GM12878 (cell line): ENCODE data around the gene PACS2. TPM values are rescaled to one million over a fixed set of nuclear protein-coding genes. Genes with fewer than 3 reads are reported as not detected.

Experiments used
- ATAC-seq: fragments of 200-7000 bp; cut with Tn5 transposase; 3 replicates; pipeline ENCODE4 v1.9.1; 2020; ENCODE audit warnings: mild to moderate bottlenecking, moderate library complexity
- BruUV-seq: library from RNA; stranded (reverse); fragments of 400-500 nt; replicated peaks from 2 replicates; lab custom pipeline; 2021; lab: Mats Ljungman, UMichigan
- CTCF ChIA-PET: fragments of 300-600 bp; sonication (Branson Sonifier 250); formaldehyde crosslinking; extraction: SDS; loops from one replicate; lab custom pipeline; 2021; ENCODE audit warnings: inconsistent platforms; lab: Yijun Ruan, JAX
- POLR2A ChIA-PET: fragments of 350-600 bp; formaldehyde crosslinking; extraction: SDS; loops from one replicate; lab custom pipeline; 2021; ENCODE audit warnings: inconsistent platforms; lab: Charles Lee
- RAD21 ChIA-PET: fragments of 300-600 bp; sonication (Branson Sonifier 250); formaldehyde crosslinking; loops from one replicate; lab custom pipeline; 2023; ENCODE audit warnings: antibody characterized with exemption; ENCODE audit not compliant: unreplicated experiment; lab: Charles Lee
- SMC1A ChIA-PET: fragments of 300-600 bp; sonication (Branson Sonifier 250); formaldehyde crosslinking; loops from one replicate; lab custom pipeline; 2023; ENCODE audit not compliant: unreplicated experiment, uncharacterized antibody; lab: Charles Lee
- DNase-seq: peaks from one replicate; pipeline ENCODE4 v3.0.0-alpha.2; 2011; ENCODE audit warnings: low read depth, low spot score
- FAIRE-seq: peaks from 3 replicates; lab custom pipeline; 2011; peaks lifted over from hg19 to GRCh38; lab: Jason Lieb, UNC
- H2AFZ ChIP-seq: 2 replicates; pipeline ENCODE4 v1.6.0; 2011; ENCODE audit warnings: low read depth, low read length, control low read depth; ENCODE audit not compliant: control insufficient read depth
- H3K27ac ChIP-seq: 2 replicates; pipeline ENCODE4 v1.5.1; 2011; ENCODE audit warnings: control low read depth; ENCODE audit not compliant: control insufficient read depth, insufficient read depth
- H3K27me3 ChIP-seq, 2 experiments: replicated peaks in 1 of 2; 2 replicates each; pipeline versions ENCODE4 v1.6.0 to v1.6.1; 2011; ENCODE audit warnings: low read length in 1 of 2; ENCODE audit not compliant: control insufficient read depth in 2 of 2, insufficient read depth in 2 of 2
- H3K36me3 ChIP-seq, 2 experiments: 2 replicates each; pipeline ENCODE4 v1.5.1; 2011; ENCODE audit warnings: low read length in 1 of 2; ENCODE audit not compliant: control insufficient read depth in 2 of 2, insufficient read depth in 2 of 2
- H3K4me1 ChIP-seq: 2 replicates; pipeline ENCODE4 v1.6.1; 2011; ENCODE audit warnings: mild to moderate bottlenecking, low read length, moderate library complexity, mixed read lengths; ENCODE audit not compliant: control insufficient read depth, insufficient read depth
- H3K4me2 ChIP-seq: 2 replicates; pipeline ENCODE4 v1.6.0; 2011; ENCODE audit warnings: control low read depth; ENCODE audit not compliant: control insufficient read depth, insufficient read depth
- H3K4me3 ChIP-seq: fragments of 200-600 bp; sonication (generic); 2 replicates; pipeline ENCODE4 v1.5.1; 2016
- H3K79me2 ChIP-seq: 2 replicates; pipeline ENCODE4 v1.6.0; 2011; ENCODE audit warnings: low read length; ENCODE audit not compliant: control insufficient read depth, insufficient read depth
- H3K9ac ChIP-seq: 2 replicates; pipeline ENCODE4 v1.8.0; 2011; ENCODE audit warnings: low read length, control low read depth, mixed read lengths; ENCODE audit not compliant: control insufficient read depth, insufficient read depth
- H3K9me3 ChIP-seq: replicated peaks from 3 replicates; pipeline ENCODE4 v1.5.1; 2011; ENCODE audit warnings: mild to moderate bottlenecking, low read length; ENCODE audit not compliant: control insufficient read depth, insufficient read depth
- H4K20me1 ChIP-seq: 2 replicates; pipeline ENCODE4 v1.6.0; 2011; ENCODE audit not compliant: control insufficient read depth, insufficient read depth
- ATF2 ChIP-seq: IDR thresholded peaks from 2 replicates; pipeline ENCODE4 v1.6.1; 2012; ENCODE audit warnings: low read length, inconsistent platforms
- FOXM1 ChIP-seq: IDR thresholded peaks from 2 replicates; pipeline ENCODE4 v1.6.1; 2012; ENCODE audit warnings: low read depth, mild to moderate bottlenecking, inconsistent platforms, low read length, moderate library complexity
- HDGF ChIP-seq: fragments of 450-650 bp; IDR thresholded peaks from 2 replicates; pipeline ENCODE4 v1.6.1; 2016; ENCODE audit warnings: antibody characterized with exemption
- KDM1A ChIP-seq: fragments of 200-600 bp; sonication (generic); IDR thresholded peaks from 2 replicates; pipeline ENCODE4 v1.6.1; 2016; ENCODE audit warnings: borderline replicate concordance
- PML ChIP-seq: IDR thresholded peaks from 2 replicates; pipeline ENCODE4 v1.6.1; 2012; ENCODE audit warnings: low read length, inconsistent platforms
- RAD51 ChIP-seq: fragments of 450-650 bp; IDR thresholded peaks from 2 replicates; pipeline ENCODE4 v1.6.1; 2016; ENCODE audit warnings: moderate library complexity, mild to moderate bottlenecking, inconsistent platforms
- RUNX3 ChIP-seq: IDR thresholded peaks from 2 replicates; pipeline ENCODE4 v1.6.1; 2012; ENCODE audit warnings: low read length, inconsistent platforms
- SMAD5 ChIP-seq: IDR thresholded peaks from 2 replicates; pipeline ENCODE4 v1.6.1; 2016; ENCODE audit warnings: antibody characterized with exemption, low read depth
- SPI1 ChIP-seq: IDR thresholded peaks from 2 replicates; pipeline ENCODE4 v1.6.1; 2011; ENCODE audit warnings: low read depth, mild to moderate bottlenecking, low read length, moderate library complexity, borderline replicate concordance; ENCODE audit not compliant: insufficient read depth
- STAT3 ChIP-seq: IDR thresholded peaks from 2 replicates; pipeline ENCODE4 v1.6.1; 2011; ENCODE audit warnings: low read depth, low read length, improper control_type of control experiment
- WGBS: methylation state at CpG from one replicate; pipeline ENCODE4 v1.1.6; 2016; ENCODE audit warnings: low lambda C conversion rate; ENCODE audit not compliant: insufficient replicate concordance, insufficient coverage; ENCODE audit errors: missing lambda C conversion rate; 5-methylcytosine and 5-hydroxymethylcytosine counted together
- in situ Hi-C: fragments of 300-500 bp; cut with MboI; formaldehyde crosslinking; loops from 9 replicates; pipeline ENCODE4 v1.14.3; 2018; ENCODE audit warnings: mixed read lengths
- intact Hi-C: fragments of 100-400 bp; cut with micrococcal nuclease; formaldehyde crosslinking; loops from one replicate; pipeline ENCODE4 v1.14.2; 2022; ENCODE audit not compliant: unreplicated experiment
- polyA plus RNA-seq, 11 experiments: library from polyadenylated mRNA; depleted of rRNA in 4 of 11; unstranded in 6 of 11; stranded (reverse) in 5 of 11; fragments of >200 nt; fragmentation: Nextera tagmentation in 4 of 11; fragmentation: Illumina TruSeq in 1 of 11; extraction: Ambion mirVana in 4 of 11; extraction: Trizol in 1 of 11; gene quantifications; 1 replicate in 1 of 11; 2 replicates in 10 of 11; pipeline versions ENCODE4 v1.2.1 to v1.2.3, GENCODE V29; 2011 to 2016; ENCODE audit warnings: inconsistent platforms in 2 of 11, missing spikeins in 2 of 11, low read depth in 1 of 11
- total RNA-seq, 4 experiments: library from RNA; depleted of rRNA in 3 of 4; stranded (reverse); fragments of >200 nt in 3 of 4; fragmentation: Illumina TruSeq in 1 of 4; extraction: Trizol in 1 of 4; gene quantifications; 2 replicates each; pipeline versions ENCODE4 v1.2.1 to v1.2.3, GENCODE V29; 2013 to 2021
- TF ChIP-seq, protein P1 (sequence below): IDR thresholded peaks from 2 replicates; pipeline ENCODE4 v1.6.1; 2011; ENCODE audit warnings: mild to moderate bottlenecking, low read depth, low read length, moderate library complexity; ENCODE audit not compliant: insufficient replicate concordance
- TF ChIP-seq, protein P2 (sequence below): fragments of 150-350 bp; IDR thresholded peaks from 2 replicates; pipeline ENCODE4 v1.6.1; 2014; ENCODE audit warnings: mild to moderate bottlenecking, low read depth, low read length

Gene PACS2
- total and polyA plus RNA-seq, 10 of the 15 experiments (the other 5 are each of a cell fraction or from before 2014, with no cell fraction given): 0.21 to 37.3 (median 9.4) TPM

GRCh38 chr14:105340821-105341733 lies 26.5 kb downstream of the PACS2 start:
- H3K36me3 ChIP-seq: no peaks in the 10 kb centered on the region
- no peaks in the 10 kb centered on the region for H3K27me3 ChIP-seq
- ChIA-PET RAD21 (no interaction called here), SMC1A (interaction anchor here (1.2 kb wide), 1 partner anchor 11 kb away, joined by 3 read pairs; no protein-coding TSS in a partner anchor), POLR2A (no interaction called here), CTCF (interaction anchor here (2.5 kb wide), 1 partner anchor 11 kb away, joined by 11 read pairs; no protein-coding TSS in a partner anchor)
- no peak overlapping the region for H3K4me3 ChIP-seq
- H3K9ac ChIP-seq: no peak overlapping the region
- 35% methylated on average over 20 of the region's 20 CpGs for WGBS
- H2AFZ ChIP-seq: no peak overlapping the region
- FAIRE-seq (peak; percentile 41), DNase-seq (no peak), ATAC-seq (no peak; the same call in 1 of the 3 replicates)
- no TSS peak for BruUV-seq
- H3K4me2 ChIP-seq: no peak overlapping the region
- in situ Hi-C loops (no loop called here), intact Hi-C loops (no loop called here)
- peaks cover 3% of the 10 kb centered on the region; the same call in 1 of the 2 replicates for H4K20me1 ChIP-seq
- peaks cover 6% of the 10 kb centered on the region for H3K4me1 ChIP-seq
- TF ChIP-seq, protein P1, sequence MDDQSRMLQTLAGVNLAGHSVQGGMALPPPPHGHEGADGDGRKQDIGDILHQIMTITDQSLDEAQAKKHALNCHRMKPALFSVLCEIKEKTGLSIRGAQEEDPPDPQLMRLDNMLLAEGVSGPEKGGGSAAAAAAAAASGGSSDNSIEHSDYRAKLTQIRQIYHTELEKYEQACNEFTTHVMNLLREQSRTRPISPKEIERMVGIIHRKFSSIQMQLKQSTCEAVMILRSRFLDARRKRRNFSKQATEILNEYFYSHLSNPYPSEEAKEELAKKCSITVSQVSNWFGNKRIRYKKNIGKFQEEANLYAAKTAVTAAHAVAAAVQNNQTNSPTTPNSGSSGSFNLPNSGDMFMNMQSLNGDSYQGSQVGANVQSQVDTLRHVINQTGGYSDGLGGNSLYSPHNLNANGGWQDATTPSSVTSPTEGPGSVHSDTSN: no peak
- TF ChIP-seq RUNX3: peak; percentile 43
- H3K79me2 ChIP-seq: no peaks in the 10 kb centered on the region
- no peak overlapping the region for H3K27ac ChIP-seq
- H3K9me3 ChIP-seq: no peaks in the 10 kb centered on the region

GRCh38 chr14:105343194-105343593 lies 28.6 kb downstream of the PACS2 start:
- in situ Hi-C loops (no loop called here), intact Hi-C loops (no loop called here)
- Histone ChIP-seq H4K20me1 (peaks cover 3% of the 10 kb centered on the region; the same call in 1 of the 2 replicates), H3K9me3 (no peaks in the 10 kb centered on the region), H3K4me1 (peaks cover 6% of the 10 kb centered on the region), H3K36me3 (no peaks in the 10 kb centered on the region), H3K4me3 (no peak overlapping the region), H3K4me2 (no peak overlapping the region), H3K27me3 (no peaks in the 10 kb centered on the region), H3K79me2 (no peaks in the 10 kb centered on the region), H3K27ac (no peak overlapping the region), H2AFZ (no peak overlapping the region), H3K9ac (no peak overlapping the region)
- no TSS peak for BruUV-seq
- ChIA-PET RAD21 (no interaction called here), CTCF (interaction anchor here (0.6 to 2.5 kb wide), 2 partner anchors 9 to 253 kb away, joined by 3 to 11 read pairs; no protein-coding TSS in a partner anchor), POLR2A (interaction anchor here (0.7 to 1.5 kb wide), 2 partner anchors 41 to 42 kb away, joined by 3 to 4 read pairs; partner anchors contain the start of gene BRF1), SMC1A (interaction anchor here (0.6 kb wide), 1 partner anchor 1277 kb away, joined by 3 read pairs; no protein-coding TSS in a partner anchor)
- FAIRE-seq: no peak
- WGBS: 59% methylated on average over 7 of the region's 7 CpGs
- no peak for ATAC-seq
- DNase-seq: no peak
- TF ChIP-seq, protein P2, sequence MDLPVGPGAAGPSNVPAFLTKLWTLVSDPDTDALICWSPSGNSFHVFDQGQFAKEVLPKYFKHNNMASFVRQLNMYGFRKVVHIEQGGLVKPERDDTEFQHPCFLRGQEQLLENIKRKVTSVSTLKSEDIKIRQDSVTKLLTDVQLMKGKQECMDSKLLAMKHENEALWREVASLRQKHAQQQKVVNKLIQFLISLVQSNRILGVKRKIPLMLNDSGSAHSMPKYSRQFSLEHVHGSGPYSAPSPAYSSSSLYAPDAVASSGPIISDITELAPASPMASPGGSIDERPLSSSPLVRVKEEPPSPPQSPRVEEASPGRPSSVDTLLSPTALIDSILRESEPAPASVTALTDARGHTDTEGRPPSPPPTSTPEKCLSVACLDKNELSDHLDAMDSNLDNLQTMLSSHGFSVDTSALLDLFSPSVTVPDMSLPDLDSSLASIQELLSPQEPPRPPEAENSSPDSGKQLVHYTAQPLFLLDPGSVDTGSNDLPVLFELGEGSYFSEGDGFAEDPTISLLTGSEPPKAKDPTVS: no peak
- TF ChIP-seq SMAD5: no peak
- no peak for TF ChIP-seq ATF2
- no peak for TF ChIP-seq KDM1A
- TF ChIP-seq SPI1: no peak
- no peak for TF ChIP-seq HDGF
- TF ChIP-seq RAD51: no peak
- TF ChIP-seq PML: no peak
- no peak for TF ChIP-seq FOXM1
- no peak for TF ChIP-seq STAT3
